A673 (cell line): ENCODE data around the gene OR2K2. TPM values are rescaled to one million over a fixed set of nuclear protein-coding genes. Genes with fewer than 3 reads are reported as not detected.

Experiments
- Bru-seq: library from RNA; stranded (reverse); fragments of 400-500 nt; gene quantifications from one replicate; lab custom pipeline; 2021; lab: Mats Ljungman, UMichigan
- BruChase-seq, 2 experiments: library from RNA; stranded (reverse); fragments of 400-500 nt; gene quantifications; one replicate each; lab custom pipeline; 2021; lab: Mats Ljungman, UMichigan
- BruUV-seq: library from RNA; stranded (reverse); fragments of 400-500 nt; replicated peaks from 2 replicates; lab custom pipeline; 2021; lab: Mats Ljungman, UMichigan
- CTCF ChIA-PET: fragments of 300-600 bp; sonication (Branson Sonifier 250); formaldehyde crosslinking; loops from one replicate; lab custom pipeline; 2022; ENCODE audit warnings: antibody characterized with exemption; lab: Charles Lee
- POLR2A ChIA-PET: fragments of 300-600 bp; sonication (Branson Sonifier 250); formaldehyde crosslinking; loops from one replicate; lab custom pipeline; 2022; ENCODE audit warnings: antibody characterized with exemption; ENCODE audit not compliant: low non-redundant PET; lab: Charles Lee
- DNase-seq: peaks from one replicate; pipeline ENCODE4 v3.0.0-alpha.2; 2015; ENCODE audit warnings: low spot score
- H3K27ac ChIP-seq: fragments of 200-600 bp; sonication (generic); 2 replicates; pipeline ENCODE4 v1.5.1; 2016; ENCODE audit warnings: mixed run types, low read depth, mild to moderate bottlenecking, mixed read lengths, antibody characterized with exemption, low read length; ENCODE audit not compliant: poor library complexity, severe bottlenecking
- H3K27me3 ChIP-seq: fragments of 200-600 bp; sonication (generic); replicated peaks from 2 replicates; pipeline ENCODE4 v1.6.1; 2017; ENCODE audit warnings: mixed run types, low read depth, mild to moderate bottlenecking, mixed read lengths, antibody characterized with exemption, low read length; ENCODE audit not compliant: insufficient read depth, poor library complexity
- H3K36me3 ChIP-seq: fragments of 200-600 bp; sonication (generic); 2 replicates; pipeline ENCODE4 v1.6.1; 2016; ENCODE audit warnings: mixed run types, mild to moderate bottlenecking, mixed read lengths, antibody characterized with exemption, low read length; ENCODE audit not compliant: insufficient read depth, poor library complexity, severe bottlenecking
- H3K4me1 ChIP-seq: fragments of 200-600 bp; sonication (generic); 2 replicates; pipeline ENCODE4 v1.6.1; 2017; ENCODE audit warnings: mixed run types, mild to moderate bottlenecking, mixed read lengths, antibody characterized with exemption, low read length; ENCODE audit not compliant: insufficient read depth, poor library complexity, severe bottlenecking
- H3K4me3 ChIP-seq: fragments of 200-600 bp; sonication (generic); 2 replicates; pipeline ENCODE4 v1.5.1; 2016; ENCODE audit warnings: low read depth, mixed run types, mild to moderate bottlenecking, mixed read lengths, low read length; ENCODE audit not compliant: poor library complexity, severe bottlenecking
- H3K9me3 ChIP-seq: fragments of 200-600 bp; sonication (generic); 2 replicates; pipeline ENCODE4 v1.6.1; 2016; ENCODE audit warnings: mixed run types, low read depth, mild to moderate bottlenecking, mixed read lengths, antibody characterized with exemption, low read length; ENCODE audit not compliant: poor library complexity, severe bottlenecking
- CTCF ChIP-seq: fragments of 300-800, 200-600 bp; sonication (generic); conservative IDR thresholded peaks from 2 replicates; pipeline ENCODE4 v1.5.1; 2017; ENCODE audit warnings: low read depth, mild to moderate bottlenecking, antibody characterized with exemption, low read length, moderate library complexity, mixed read lengths
- EZH2 ChIP-seq: fragments of 200-600 bp; sonication (generic); IDR thresholded peaks from 2 replicates; pipeline ENCODE4 v1.6.1; 2017; ENCODE audit warnings: borderline replicate concordance, low read depth, mild to moderate bottlenecking, mixed read lengths, antibody characterized with exemption, low read length; ENCODE audit not compliant: poor library complexity, severe bottlenecking
- intact Hi-C: fragments of 100-400 bp; cut with micrococcal nuclease; formaldehyde crosslinking; loops from one replicate; pipeline ENCODE4 v1.10.0; 2022; ENCODE audit not compliant: unreplicated experiment
- long read RNA-seq: library from polyadenylated mRNA; stranded (forward); transcript quantifications from one replicate; pipeline ENCODE4 v2.0.0, GENCODE V29; 2022
- total RNA-seq: library from RNA; stranded (reverse); gene quantifications from 2 replicates; pipeline ENCODE4 v1.2.3, GENCODE V29; 2021

Gene OR2K2
- not detected in 2 replicates for total RNA-seq
- Bru-seq, nascent RNA = not detected
- percentile 22 among the genes with signal in this experiment for BruChase-seq, experiment 1, labeled RNA remaining after a 2-hour chase
- BruChase-seq, experiment 2, labeled RNA remaining after a 6-hour chase = not detected
- long read RNA-seq = 0 reads

GRCh38 chr9:111330124-111330523 is at the start of gene OR2K2:
TSS of gene OR2K2 (minus strand) at chr9:111330224. CDS start at chr9:111328433, 1,791 bp downstream.
- Histone ChIP-seq H3K4me1 (no peaks in the 10 kb centered on the region), H3K27me3 (no peaks in the 10 kb centered on the region), H3K36me3 (no peaks in the 10 kb centered on the region), H3K9me3 (no peaks in the 10 kb centered on the region), H3K4me3 (no peak within 1 kb of the TSS), H3K27ac (no peak within 1 kb of the TSS)
- DNase-seq = no peak
- CTCF ChIA-PET = no interaction called here
- BruUV-seq = no TSS peak
- intact Hi-C loops = no loop called here
- POLR2A ChIA-PET = no interaction called here
- TF ChIP-seq EZH2 (no peak), CTCF (no peak)

GRCh38 chr9:111375817-111376564 is 46.0 kb upstream of the OR2K2 start:
- no peaks in the 10 kb centered on the region for H3K27me3 ChIP-seq
- POLR2A ChIA-PET = no interaction called here
- no peak for DNase-seq
- intact Hi-C loops = no loop called here
- CTCF ChIA-PET = no interaction called here
- TF ChIP-seq EZH2 (no peak), CTCF (no peak)
- H3K9me3 ChIP-seq = no peaks in the 10 kb centered on the region
- H3K4me3 ChIP-seq = no peak overlapping the region
- no peak overlapping the region for H3K27ac ChIP-seq
- no peaks in the 10 kb centered on the region for H3K4me1 ChIP-seq
- no TSS peak for BruUV-seq
- peaks cover 51% of the 10 kb centered on the region for H3K36me3 ChIP-seq

- Histone ChIP-seq H3K27ac (no peak overlapping the region), H3K9me3 (no peaks in the 10 kb centered on the region), H3K4me1 (no peaks in the 10 kb centered on the region), H3K4me3 (no peak overlapping the region), H3K27me3 (no peaks in the 10 kb centered on the region), H3K36me3 (peaks cover 60% of the 10 kb centered on the region)
- intact Hi-C loops = no loop called here
- CTCF ChIA-PET = no interaction called here
- POLR2A ChIA-PET = no interaction called here
- BruUV-seq = no TSS peak
- TF ChIP-seq CTCF (no peak), EZH2 (no peak)
- no peak for DNase-seq
Observed at GRCh38 chr9:111375062-111375461, 45.0 kb upstream of the OR2K2 start.
